ENCODE results near the gene RAB22A. TPM values are rescaled to one million over a fixed set of nuclear protein-coding genes. Genes with fewer than 3 reads are reported as not detected.

Gene RAB22A
- total and polyA plus RNA-seq, 2 donors (not counting 1 experiment from before 2014, with no cell fraction given), result 13.7 to 20.6 TPM

DNA sequence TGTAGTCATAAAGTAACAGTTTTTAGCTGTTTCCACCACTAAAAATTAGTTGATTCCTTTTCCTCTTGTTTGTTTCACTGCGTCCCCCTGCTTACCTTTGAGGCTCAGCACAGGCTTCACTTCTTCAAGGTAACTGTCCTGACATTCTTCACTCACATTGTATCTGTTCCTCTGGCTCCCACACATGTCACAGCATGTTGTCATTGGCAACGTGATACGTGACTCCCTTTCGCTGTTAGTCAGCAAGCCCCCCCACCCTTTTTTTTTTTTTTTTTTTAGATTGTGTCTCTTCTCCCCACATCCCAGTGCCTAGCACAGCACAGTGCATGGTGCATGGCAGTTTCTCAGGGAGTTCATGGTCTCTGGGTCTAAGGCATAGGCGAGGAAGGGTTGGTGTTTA, 92.8 kb downstream of the RAB22A start:
- no peaks in the 10 kb centered on the region for H3K9me3 ChIP-seq (ENCODE audit: control insufficient read depth, insufficient read depth, low read depth, low read length)
- no peak for TF ChIP-seq CTCF (conservative IDR thresholded peaks at IDR 0.05 in 1 of 2, IDR thresholded peaks at IDR 0.05 in 1 of 2; ENCODE audit: low read depth in 1 of 2, low read length in 2 of 2)
- TF ChIP-seq EZH2 (IDR thresholded peaks at IDR 0.05; ENCODE audit: low read length, missing control alignments), result no peak
- H3K9ac ChIP-seq (ENCODE audit: insufficient read depth, low read length), result no peak overlapping the region
- H2AFZ ChIP-seq (ENCODE audit: low read length), result no peak overlapping the region
- no peaks in the 10 kb centered on the region for H3K36me3 ChIP-seq (ENCODE audit: control insufficient read depth, insufficient read depth, low read length)
- DNase-seq (ENCODE audit: low read depth in 2 of 2), result no peak
- no peak overlapping the region for H3K4me2 ChIP-seq (ENCODE audit: extremely low read depth, insufficient read depth, low read length)
- no peaks in the 10 kb centered on the region for H3K27me3 ChIP-seq (ENCODE audit: control insufficient read depth, insufficient read depth, low read length)
- H4K20me1 ChIP-seq (ENCODE audit: control insufficient read depth, extremely low read depth, insufficient read depth, low read length), result peaks cover 2% of the 10 kb centered on the region
- H3K79me2 ChIP-seq (ENCODE audit: control insufficient read depth, insufficient read depth, low read length), result peaks cover 93% of the 10 kb centered on the region
- peaks cover 2% of the 10 kb centered on the region for H3K4me1 ChIP-seq (ENCODE audit: control insufficient read depth, extremely low read depth, insufficient read depth, low read length)
- H3K27ac ChIP-seq (ENCODE audit: insufficient read depth, low read length), result no peak overlapping the region
- H3K4me3 ChIP-seq (replicated peaks in 1 of 4; ENCODE audit: control extremely low read depth in 1 of 4, insufficient read depth in 1 of 4, low read depth in 3 of 4, low read length in 4 of 4), result no peak overlapping the region

GRCh38 chr20:58402827-58403226, 93.3 kb downstream of the RAB22A start:
- Histone ChIP-seq H3K36me3 (ENCODE audit: control insufficient read depth, insufficient read depth, low read length) (no peaks in the 10 kb centered on the region), H3K4me2 (ENCODE audit: extremely low read depth, insufficient read depth, low read length) (no peak overlapping the region), H3K79me2 (ENCODE audit: control insufficient read depth, insufficient read depth, low read length) (peaks cover 93% of the 10 kb centered on the region), H3K9ac (ENCODE audit: insufficient read depth, low read length) (no peak overlapping the region), H2AFZ (ENCODE audit: low read length) (no peak overlapping the region), H3K27me3 (ENCODE audit: control insufficient read depth, insufficient read depth, low read length) (no peaks in the 10 kb centered on the region), H3K9me3 (ENCODE audit: control insufficient read depth, insufficient read depth, low read depth, low read length) (no peaks in the 10 kb centered on the region), H4K20me1 (ENCODE audit: control insufficient read depth, extremely low read depth, insufficient read depth, low read length) (peaks cover 2% of the 10 kb centered on the region), H3K4me3 (replicated peaks in 1 of 4; ENCODE audit: control extremely low read depth in 1 of 4, insufficient read depth in 1 of 4, low read depth in 3 of 4, low read length in 4 of 4) (no peak overlapping the region), H3K27ac (ENCODE audit: insufficient read depth, low read length) (no peak overlapping the region), H3K4me1 (ENCODE audit: control insufficient read depth, extremely low read depth, insufficient read depth, low read length) (peaks cover 2% of the 10 kb centered on the region)
- no peak for TF ChIP-seq EZH2 (IDR thresholded peaks at IDR 0.05; ENCODE audit: low read length, missing control alignments)
- TF ChIP-seq CTCF (conservative IDR thresholded peaks at IDR 0.05 in 1 of 2, IDR thresholded peaks at IDR 0.05 in 1 of 2; ENCODE audit: low read depth in 1 of 2, low read length in 2 of 2), result no peak
- DNase-seq (ENCODE audit: low read depth in 2 of 2), result no peak

- no peak overlapping the region for H3K9ac ChIP-seq (ENCODE audit: insufficient read depth, low read length)
Measured at GRCh38 chr20:58403272-58403671, 93.8 kb downstream of the RAB22A start.

More at GRCh38 chr20:58403272-58403671, 93.8 kb downstream of the RAB22A start:
- peaks cover 93% of the 10 kb centered on the region for H3K79me2 ChIP-seq (ENCODE audit: control insufficient read depth, insufficient read depth, low read length)
- H3K4me3 ChIP-seq (replicated peaks in 1 of 4; ENCODE audit: control extremely low read depth in 1 of 4, insufficient read depth in 1 of 4, low read depth in 3 of 4, low read length in 4 of 4), result no peak overlapping the region
- no peak overlapping the region for H2AFZ ChIP-seq (ENCODE audit: low read length)
- peaks cover 2% of the 10 kb centered on the region for H3K4me1 ChIP-seq (ENCODE audit: control insufficient read depth, extremely low read depth, insufficient read depth, low read length)
- DNase-seq (ENCODE audit: low read depth in 2 of 2), result no peak
- H3K27ac ChIP-seq (ENCODE audit: insufficient read depth, low read length), result no peak overlapping the region
- H3K27me3 ChIP-seq (ENCODE audit: control insufficient read depth, insufficient read depth, low read length), result no peaks in the 10 kb centered on the region
- no peaks in the 10 kb centered on the region for H3K9me3 ChIP-seq (ENCODE audit: control insufficient read depth, insufficient read depth, low read depth, low read length)
- peaks cover 4% of the 10 kb centered on the region for H4K20me1 ChIP-seq (ENCODE audit: control insufficient read depth, extremely low read depth, insufficient read depth, low read length)
- no peaks in the 10 kb centered on the region for H3K36me3 ChIP-seq (ENCODE audit: control insufficient read depth, insufficient read depth, low read length)
- TF ChIP-seq CTCF (conservative IDR thresholded peaks at IDR 0.05 in 1 of 2, IDR thresholded peaks at IDR 0.05 in 1 of 2; ENCODE audit: low read depth in 1 of 2, low read length in 2 of 2), result no peak
- TF ChIP-seq EZH2 (IDR thresholded peaks at IDR 0.05; ENCODE audit: low read length, missing control alignments), result no peak
- H3K4me2 ChIP-seq (ENCODE audit: extremely low read depth, insufficient read depth, low read length), result no peak overlapping the region
